Measurements from ENCODE around the gene NECTIN1.

The NECTIN1 gene

DNA sequence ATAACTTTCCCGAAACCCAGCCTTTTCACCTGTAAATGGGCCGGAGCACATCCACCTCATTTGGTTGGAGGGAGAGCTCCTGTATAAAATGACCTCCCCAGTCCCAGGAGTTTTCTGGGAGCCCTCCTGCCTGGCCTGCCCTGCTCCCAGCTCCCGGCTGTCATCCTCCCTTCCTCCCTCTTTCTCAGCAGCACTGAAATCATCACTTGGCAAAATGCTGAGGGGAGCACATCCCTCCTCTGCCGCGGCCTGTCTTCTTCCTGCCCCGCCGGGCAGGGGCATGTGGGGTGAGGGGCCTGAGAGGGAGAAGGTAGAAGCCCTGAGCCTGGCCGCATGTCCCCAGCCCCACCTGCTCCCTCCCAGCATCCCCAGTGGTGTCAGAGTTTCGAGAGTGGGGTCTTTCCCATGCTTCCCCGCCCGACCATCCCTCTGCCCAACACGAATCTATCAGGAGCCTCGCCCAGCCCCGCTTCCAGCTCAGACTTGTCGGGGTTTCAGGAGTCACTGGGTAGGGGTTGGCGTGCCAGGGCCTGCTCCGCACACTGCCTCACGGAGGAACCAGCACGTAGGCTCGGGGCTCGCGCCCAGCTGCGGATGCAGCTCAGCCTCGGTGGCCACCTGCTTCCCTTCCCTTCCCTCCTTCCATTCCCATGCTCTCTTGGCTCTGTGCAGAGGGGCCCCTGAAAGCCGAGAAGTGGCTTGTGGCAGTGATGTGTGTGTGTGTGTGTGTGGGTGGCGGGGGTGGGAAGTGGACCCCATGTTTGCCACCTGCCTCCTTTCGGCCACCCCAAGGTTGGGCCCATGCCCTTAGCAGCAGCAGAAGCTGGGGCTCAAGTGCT is 37.1 kb downstream of the NECTIN1 start:
- DNase-seq = no peak

DNA sequence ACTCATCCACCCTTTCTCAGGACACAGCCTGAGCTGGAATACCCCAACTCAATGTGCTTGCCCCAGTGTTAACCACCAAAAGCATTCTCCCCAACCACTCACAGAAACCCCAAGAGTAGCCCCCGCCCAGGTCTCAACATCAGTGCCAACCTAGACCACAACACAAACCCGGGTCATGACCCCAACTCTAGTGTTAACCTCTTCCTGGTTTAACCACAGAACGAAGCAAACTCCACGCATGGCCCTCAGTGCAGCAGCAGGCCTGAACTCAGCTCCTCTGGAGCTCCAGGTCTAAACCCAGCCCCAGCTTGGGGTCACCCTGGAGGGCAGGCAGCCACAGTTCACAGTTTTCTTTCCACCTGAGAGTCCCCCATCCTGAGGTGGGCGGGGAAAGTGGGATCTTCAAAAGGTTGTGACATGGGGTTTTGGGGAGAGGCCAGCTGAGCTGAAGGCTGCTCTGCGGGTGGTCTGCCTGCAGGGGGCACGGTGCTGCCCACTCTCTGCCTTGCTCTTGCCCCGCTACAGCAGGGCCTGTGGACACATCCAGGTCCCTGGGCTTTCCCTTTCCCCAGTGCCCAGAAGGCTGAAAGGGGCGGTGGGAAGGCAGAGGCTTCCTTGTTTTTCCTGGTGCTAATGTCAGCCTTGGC is 37.9 kb downstream of the NECTIN1 start:
- no peak for DNase-seq

DNA sequence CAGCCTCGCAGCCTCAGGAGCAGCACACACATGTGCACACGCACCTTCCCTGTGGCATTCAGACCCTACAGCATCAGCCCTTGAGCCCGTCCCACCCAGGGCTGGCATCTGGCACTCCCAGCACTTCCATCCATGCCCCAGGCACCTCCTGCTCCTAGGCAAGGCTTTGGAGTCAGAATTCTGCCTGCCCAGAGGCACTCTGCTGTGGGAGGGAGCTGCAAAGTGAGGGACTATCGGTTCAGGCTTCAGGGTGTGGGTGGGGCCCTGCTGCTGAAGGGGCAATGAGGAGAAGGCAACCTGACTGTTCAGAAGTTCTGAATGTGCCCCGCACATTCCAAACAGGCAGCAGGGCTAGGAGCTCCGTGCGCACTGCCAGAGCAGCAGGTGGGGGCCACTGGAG is 39.7 kb downstream of the NECTIN1 start:
- DNase-seq = no peak

DNA sequence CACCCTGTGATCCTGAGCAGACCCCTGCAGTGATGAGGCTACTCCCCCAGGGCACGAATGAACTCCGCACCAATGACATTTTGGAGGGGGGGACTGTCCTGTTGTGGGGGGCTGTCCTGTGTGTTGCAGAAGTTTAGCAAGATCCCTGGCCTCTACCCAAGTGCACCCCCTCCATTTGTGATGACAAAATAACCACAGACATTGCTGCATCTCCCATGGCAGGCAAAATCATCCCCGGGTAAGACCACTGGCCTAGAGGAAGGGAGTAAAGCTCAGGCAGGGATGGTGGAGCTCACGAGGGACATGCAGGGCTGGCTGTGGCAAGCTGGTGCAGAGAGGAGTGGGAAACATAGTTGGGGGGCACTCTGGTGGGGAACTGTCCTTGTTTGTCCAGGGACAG is 40.6 kb downstream of the NECTIN1 start:
- DNase-seq = no peak

DNA sequence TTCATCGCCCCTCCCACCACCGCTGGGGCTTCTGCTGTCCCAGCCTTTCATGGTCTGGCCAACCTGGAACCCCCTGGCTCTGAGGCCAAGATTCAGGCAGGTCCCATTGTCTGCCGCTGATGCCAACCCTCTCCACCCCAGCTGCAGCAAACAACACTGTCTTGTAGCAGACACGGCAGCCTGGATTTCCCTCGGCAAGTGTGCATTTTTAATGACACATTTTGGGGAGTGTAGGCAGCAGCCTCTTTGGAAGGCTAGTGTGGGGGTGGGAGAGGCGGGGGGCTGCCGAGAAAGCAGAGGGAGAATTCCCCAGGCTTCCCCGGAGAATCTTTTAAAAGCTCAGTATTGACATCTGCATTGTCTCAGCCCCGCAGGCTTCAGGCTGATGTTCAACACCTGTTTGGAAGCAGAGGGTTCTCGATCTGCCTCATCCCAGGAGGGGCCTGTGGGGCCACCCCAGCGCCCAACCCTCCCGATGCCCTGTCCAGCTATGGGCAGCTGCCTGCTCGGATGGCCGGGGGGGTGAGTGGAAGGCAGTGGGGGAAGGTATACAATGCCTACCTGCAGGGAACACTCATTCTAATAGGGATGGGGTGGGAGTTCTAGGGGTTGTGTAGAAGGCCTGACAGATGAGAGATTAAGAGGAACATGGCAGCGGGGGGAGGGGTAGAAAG is 41.5 kb downstream of the NECTIN1 start:
- DNase-seq = no peak

DNA sequence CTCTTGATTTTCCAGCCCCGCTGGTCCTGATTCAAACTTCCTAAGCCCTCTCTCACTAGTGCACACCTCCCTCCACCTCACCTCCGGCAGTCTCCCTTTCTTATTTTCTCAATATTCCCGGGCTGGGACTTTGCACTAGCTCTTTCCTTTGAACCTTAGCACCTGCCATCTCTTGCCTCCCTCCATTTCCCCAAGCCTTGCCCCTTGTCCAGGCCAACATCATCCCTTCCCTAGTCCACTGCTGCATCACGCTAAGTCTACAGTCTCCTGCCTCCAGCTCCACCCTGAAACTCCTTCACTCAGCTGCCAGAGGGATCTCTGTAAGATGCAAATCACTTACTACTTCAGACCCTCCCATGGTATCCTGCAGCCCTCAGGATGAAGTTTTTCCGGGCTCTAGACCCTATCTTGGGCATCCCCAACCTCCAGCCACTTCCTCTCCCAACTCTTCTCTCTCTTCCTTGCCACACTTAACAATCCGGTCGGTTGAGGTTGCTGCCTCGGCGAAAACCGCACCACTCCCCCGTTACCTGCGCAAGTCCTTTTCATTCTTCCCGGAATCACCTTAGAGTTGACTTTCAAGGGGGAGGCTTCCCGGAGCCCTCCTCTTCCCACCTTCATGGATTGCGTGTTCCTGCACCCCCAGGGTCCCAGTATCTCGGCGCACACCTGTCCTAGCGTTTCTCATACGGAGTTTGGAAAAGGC is 42.7 kb downstream of the NECTIN1 start:
- no peak for DNase-seq

DNA sequence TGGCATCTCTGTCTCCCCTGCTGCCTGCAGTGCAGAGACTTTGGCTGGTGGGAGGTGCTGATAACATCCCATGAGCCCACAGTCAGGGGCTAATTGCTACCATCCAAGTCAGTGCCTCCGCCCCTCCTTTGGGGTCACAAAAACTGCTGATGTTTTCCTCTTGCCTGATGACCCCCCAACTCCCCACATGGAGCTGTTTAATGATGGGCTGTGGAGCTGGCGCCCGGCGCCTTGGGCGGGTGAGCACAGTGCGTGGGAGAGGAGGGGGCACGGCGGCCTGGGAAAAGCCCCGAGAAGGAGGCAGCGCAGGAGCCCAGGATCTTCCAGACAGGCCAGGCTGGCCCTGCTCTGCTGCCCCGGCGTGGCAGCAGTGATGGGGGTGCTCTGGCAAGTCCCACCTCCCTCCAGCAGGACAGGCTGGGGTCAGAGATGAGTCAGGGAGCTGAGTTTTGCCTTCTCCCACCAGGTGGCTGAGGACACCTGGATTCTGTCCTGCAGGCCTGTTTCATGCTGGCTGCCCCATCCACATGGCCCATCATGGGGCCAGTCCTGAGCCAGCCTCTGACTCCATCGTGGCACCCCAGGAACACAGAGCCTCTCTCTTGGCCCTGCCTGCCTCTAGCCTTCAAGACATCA is 43.8 kb downstream of the NECTIN1 start:
- no peak for DNase-seq

DNA sequence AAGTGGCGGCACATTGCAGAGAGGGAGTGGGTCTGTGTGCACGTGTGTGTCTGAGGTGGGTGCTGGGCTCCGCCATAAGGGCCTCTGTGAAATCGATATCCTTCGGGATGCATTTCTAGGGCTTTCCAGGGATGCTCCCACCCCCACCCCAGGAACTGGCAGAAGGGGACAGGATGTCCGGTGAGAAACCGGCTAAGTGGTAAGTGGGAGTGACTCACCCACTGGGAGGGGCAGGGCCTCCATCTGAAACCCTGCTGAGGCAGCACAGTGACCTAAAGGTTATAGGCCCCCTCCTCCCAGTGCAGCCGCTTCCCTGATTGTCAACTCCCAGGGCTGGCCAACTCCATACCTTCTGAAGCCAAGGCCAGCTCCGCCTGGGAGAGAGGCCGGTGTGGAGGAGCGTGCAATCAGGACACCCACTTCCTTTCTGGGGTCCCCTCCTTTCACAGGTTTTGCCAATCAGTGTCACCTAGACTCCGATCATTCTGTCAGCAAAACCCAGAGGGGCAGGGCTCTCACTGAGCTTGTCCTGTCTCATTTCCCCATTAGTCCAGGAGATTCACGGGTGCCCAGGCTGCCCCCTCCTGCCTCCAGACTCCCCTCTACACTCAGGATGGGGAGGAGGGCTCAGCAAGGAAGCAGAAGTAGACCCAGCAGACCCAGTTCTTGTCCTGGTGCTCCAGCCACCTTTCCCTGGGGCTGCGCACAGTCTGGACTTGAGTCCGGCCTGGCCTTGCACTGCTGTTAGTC is 44.5 kb downstream of the NECTIN1 start:
- peak; percentile 87 for DNase-seq

DNA sequence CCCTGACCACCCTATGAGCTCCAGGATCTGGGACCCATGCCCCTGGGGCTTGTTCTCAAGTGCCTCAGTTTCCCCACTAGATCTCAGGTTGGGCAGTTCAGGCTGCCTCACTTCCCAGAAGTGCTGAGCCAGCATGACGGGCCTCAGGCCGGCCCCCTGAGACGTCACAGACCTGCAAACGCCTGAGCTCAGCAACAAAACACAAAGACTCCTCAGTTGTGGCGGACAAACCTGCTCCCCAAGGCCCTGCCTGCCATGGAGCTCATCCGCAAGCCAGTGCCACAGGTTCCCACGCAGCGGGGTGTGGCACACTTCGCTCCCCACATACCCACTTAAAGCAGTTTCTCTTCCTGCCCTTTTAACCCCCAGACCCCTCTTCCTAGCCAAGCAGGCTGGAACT is 45.2 kb downstream of the NECTIN1 start:
- no peak for DNase-seq

DNA sequence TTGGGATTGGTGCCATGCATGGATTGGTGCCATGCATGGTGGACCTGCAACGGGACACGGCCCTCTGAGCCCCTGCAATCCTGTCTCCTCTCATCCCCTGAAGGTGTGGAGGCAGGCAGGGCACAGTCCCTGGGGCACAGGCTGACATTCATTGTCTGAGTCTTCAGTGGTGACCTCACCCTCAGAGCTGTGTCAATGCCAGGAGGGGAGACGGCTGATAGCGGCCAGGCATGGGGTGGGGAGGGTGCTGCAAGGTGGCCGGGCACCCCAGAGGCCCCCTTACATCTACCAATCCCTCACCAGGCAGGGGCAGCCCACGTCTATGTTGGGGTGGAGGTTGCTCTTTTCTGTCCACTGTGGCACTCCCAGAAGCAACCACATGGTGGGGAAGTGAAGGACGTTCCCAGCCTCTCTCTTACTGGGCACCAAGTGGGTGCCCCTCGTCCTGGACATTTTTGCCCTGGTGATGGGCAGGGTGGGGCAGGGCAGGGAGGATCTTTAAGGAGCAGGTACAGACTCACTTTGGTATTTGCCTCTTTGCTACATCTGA is 47.6 kb downstream of the NECTIN1 start:
- no peak for DNase-seq

DNA sequence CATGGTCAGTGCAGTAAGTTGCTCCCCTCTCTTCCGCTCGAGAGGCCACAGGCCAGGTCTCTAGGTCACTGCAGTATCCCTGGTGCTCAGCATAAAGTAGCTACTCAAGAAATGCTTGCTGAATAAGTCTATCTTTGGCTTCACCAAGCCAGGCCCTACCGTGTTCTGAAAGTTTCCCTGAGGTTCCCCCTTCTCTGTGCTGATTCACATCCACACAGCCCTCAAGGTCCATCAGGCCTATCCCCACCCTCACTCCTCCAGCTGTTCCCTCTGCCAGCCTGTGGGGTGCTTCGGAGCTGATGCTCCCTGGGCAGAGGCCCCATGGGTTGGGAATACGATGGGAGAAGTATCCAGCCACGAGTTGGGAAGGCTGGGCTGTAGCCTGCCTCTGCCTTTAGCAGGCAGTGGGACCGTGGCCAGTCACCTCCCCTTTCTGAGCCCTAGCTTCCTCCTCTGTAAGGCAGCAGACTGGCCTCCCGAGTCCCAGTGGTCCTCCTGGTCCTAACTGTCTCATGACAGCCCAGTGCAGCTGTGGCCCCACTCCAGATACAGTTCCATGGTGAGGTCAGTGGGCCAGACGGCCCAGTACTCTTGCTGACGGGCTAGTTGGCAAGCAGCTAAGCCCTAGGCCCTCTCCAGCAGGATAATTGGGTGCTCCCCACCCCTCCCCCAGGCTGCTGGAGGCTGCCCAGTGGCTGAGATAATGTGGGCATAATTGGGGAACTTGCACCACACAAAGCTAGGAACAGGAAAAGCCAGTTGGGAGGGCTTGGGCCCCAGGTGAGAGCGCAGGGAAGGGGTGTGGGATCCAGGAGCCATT is 48.2 kb downstream of the NECTIN1 start:
- no peak for DNase-seq

DNA sequence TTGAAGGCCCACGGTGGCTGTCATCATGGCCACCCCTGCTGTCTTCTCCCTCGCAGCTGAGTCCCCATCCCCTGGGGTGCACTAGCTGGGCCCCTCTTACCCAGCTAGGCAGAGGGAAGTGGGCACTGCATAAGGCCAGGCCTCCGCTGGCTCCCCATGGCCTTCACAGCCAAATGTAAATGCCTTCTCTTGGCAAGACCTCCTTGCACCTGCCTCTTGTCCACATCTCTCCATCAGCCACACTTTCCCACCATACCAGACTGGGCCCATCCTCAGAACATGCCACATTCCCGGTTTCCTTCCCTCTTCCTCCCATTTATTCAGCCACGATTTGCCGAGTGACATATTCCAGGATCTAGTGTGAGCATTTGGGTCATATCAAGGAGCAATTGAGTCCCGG is 49.7 kb downstream of the NECTIN1 start:
- DNase-seq = no peak

DNA sequence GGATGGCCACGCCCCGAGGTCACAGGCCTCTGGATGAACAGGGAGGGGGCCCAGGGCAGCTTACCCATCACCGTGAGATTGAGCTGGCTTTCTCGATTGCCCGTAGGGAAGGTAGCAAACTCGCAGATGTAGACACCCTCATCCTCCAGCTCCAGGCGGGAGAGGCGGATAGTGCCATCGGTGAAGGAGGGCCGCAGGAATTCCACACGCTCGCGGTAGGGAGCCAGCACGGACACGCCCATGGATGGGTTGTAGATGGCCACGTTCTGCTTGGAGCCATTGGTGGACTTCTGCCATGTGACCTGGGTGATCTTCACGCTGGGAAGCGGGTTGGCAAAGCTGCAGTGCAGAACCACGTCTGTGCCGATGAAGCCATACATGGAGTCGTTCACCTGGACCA is 50.6 kb downstream of the NECTIN1 start:
- DNase-seq = no peak

DNA sequence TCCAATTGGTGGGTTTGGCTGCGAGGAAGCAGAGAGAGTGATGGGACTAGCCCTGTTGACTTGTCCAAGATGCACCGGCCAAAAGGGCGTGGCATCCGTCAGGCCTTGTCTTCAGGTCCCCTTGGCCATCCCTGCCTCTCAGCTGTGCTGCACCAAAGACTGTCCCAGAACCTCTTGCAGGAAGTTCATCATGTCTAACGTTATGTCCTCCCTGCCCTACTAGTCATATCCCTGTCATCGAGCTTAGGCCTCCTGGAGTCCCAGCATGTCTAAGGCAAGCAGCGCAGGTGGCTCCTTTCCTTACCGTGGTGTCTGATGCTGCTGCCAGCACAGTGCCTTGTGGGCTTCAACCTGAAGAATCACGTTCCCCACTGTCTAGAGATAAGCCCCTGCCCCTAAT is 51.2 kb downstream of the NECTIN1 start:
- DNase-seq = no peak

DNA sequence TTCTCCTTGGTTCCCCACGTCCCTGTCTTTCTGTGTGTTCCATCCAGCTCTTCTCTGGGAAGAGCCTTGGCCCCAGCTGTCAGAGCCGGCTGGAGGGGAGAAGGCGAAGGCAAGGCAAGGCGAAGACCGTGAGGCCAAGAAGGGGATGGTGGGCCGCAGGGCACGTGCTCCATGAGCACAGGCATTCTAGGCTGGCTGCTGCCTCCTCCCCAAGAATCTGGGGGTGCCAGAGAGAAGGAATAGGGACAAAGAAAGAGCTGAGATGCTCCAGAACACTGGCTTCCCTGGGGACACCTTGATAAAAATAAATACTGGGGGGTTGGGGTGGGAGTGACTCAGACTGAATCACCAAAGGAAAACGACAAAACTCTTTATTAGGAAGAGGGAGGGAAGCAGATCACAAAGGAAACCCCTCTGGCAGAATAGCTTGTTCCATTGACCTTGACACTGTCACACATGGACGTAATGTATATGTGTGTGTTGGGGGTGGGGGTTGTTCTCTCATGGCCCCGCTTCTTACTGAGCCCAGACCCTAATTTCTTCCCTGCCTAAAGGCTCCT is 52.5 kb downstream of the NECTIN1 start:
- no peak for DNase-seq

DNA sequence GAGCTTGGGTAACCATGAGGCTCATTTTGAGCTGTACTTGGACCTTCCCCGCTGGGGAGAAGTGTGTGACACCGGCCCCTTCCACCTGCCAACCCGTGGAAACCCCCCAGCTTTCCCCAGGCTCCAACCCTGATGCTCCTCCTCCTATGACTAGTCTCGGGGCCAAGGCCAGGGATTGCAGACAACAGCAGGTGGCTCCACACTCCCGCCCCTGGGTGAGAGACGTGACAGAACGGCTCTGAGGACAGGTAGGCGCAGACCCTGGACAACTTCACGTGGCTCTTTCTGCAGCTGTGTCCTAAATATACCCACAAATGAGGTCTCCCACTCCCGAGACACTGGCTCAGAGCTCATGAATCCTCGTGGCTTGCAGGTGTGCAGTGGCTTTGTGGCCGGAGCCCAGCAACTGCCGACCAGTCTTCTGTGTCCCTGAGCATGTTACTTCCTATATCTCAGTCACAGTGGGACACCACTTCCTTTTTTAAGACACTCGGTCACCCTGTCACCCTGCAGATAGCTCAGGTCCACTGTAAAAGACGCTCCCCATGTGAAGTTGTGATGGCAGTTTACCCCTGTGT is 55.2 kb downstream of the NECTIN1 start:
- no peak for DNase-seq

DNA sequence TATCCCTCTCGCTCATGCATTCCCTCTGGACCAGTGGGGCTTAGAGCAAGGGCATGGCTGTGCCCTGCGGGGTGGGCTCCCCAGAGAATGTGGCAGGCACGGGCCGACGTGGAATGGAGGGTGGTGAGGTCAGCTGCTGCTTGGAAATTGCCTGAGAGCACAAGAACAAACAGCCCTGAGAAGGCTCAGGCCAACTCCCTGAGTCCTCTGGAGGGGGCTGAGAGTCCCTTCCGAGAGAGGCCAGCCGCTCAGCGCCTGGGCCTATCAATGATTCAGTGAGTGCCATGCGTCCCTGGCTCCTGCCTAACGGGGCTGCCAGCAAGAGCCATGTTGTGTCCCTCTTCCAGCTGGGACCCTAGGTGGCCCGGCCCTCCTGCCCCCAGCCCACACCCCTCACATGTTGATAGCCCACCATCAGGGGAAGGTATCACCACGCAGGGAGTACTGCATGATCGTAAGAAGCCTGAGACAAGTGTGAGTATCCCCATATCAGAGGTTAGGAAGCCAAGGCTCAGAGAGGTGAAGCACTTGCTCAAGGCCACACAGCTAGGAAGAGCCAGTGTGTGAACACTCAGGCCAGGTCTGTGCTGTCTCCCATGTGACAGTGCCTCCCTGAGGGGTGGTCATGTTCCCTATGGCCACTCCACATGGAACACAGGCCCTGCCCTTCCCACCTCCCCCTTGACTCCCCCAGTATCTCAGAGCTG is 55.8 kb downstream of the NECTIN1 start:
- no peak for DNase-seq

DNA sequence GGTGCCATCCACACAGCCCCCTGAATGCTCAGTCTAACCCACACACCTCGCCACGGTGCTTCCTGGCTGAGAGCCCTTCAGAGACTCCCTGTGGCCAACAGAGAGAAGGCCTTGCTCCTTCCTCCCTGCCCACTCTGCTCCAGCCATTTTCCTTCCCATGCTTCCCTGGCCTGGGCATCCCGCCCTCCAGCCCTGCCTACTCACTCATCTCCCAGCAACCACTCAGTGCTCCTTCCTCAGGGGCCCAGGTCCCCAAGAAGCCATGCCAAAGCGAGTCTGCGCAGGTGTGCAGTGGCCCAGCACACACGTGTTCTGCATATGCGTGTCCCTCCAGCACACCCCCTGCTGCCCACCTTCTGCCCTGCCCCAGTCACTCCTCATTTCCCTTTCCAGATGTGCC is 56.4 kb downstream of the NECTIN1 start:
- no peak for DNase-seq

DNA sequence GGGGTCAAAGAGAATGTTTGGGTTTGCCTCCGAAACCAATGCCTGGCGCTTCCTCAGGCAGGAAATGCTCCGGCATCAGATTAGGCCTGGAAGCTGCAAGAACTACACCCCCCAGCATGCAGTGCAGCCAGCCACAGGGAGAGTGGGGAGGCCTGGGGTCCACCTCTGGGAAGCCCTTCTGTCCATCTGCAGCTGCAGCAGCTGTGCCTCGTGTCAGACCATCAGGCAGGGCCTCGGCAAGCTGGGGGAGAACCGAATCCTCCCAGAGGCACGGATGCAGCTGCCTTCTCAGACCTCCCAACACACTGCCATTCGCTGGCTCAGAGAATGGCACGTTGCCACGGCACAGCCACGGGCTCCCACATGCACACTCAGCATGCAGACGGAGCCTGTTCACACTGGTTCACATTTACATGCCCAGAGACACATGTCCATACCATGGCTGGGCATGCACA is 57.4 kb downstream of the NECTIN1 start:
- no peak for DNase-seq
